Measurements from ENCODE around the gene LMBRD1. TPM values are rescaled to one million over a fixed set of nuclear protein-coding genes. Genes with fewer than 3 reads are reported as not detected.

Gene LMBRD1
- total RNA-seq, 1 experiment from 2014 or later = 27.5 TPM

- no peak for DNase-seq
- Mint-ChIP-seq H3K4me3 (ENCODE audit: unreplicated experiment) (no peak overlapping the region), H3K27ac (ENCODE audit: unreplicated experiment) (no peak overlapping the region), H3K36me3 (ENCODE audit: insufficient read depth, unreplicated experiment) (no peaks in the 10 kb centered on the region), H3K9me3 (ENCODE audit: unreplicated experiment) (no peaks in the 10 kb centered on the region), H3K4me1 (ENCODE audit: low read depth, unreplicated experiment) (peaks cover 7% of the 10 kb centered on the region), H3K27me3 (ENCODE audit: insufficient read depth, unreplicated experiment) (peaks cover 3% of the 10 kb centered on the region)
- Histone ChIP-seq H3K27me3 (replicated peaks; ENCODE audit: control insufficient read depth, insufficient read depth, low read length) (no peaks in the 10 kb centered on the region), H3K36me3 (ENCODE audit: control insufficient read depth, insufficient read depth, low read length) (no peaks in the 10 kb centered on the region), H3K9me3 (no peaks in the 10 kb centered on the region; the same call in 1 of the 2 replicates), H3K4me1 (peaks cover 6% of the 10 kb centered on the region; the same call in 1 of the 2 replicates), H3K4me3 (ENCODE audit: low read depth, low read length) (no peak overlapping the region)
- no TSS peak for BruUV-seq (replicated peaks)
- ChIA-PET POLR2A (no interaction called here), CTCF (no interaction called here)
- intact Hi-C loops (cut with micrococcal nuclease; ENCODE audit: unreplicated experiment) = no loop called here
- no peak for TF ChIP-seq CTCF (IDR thresholded peaks at IDR 0.05; ENCODE audit: insufficient read depth in 1 of 2, low read depth in 1 of 2, low read length in 1 of 2, severe bottlenecking in 1 of 2, unreplicated experiment in 1 of 2)
Observed at GRCh38 chr6:69627625-69628024, 169.2 kb downstream of the LMBRD1 start.

GRCh38 chr6:69624944-69625343 is 171.9 kb downstream of the LMBRD1 start:
- intact Hi-C loops (cut with micrococcal nuclease; ENCODE audit: unreplicated experiment) = loop anchor here (5.0 kb wide), 1 partner anchor 107 kb away; no protein-coding TSS in a partner anchor
- H3K27me3 Mint-ChIP-seq (ENCODE audit: insufficient read depth, unreplicated experiment) = peaks cover 3% of the 10 kb centered on the region
- ChIA-PET CTCF (interaction anchor here (0.6 kb wide), 1 partner anchor 589 kb away, joined by 6 read pairs; no protein-coding TSS in a partner anchor), POLR2A (no interaction called here)
- BruUV-seq (replicated peaks) = no TSS peak
- H3K27ac Mint-ChIP-seq (ENCODE audit: unreplicated experiment) = no peak overlapping the region
- TF ChIP-seq CTCF (IDR thresholded peaks at IDR 0.05; ENCODE audit: insufficient read depth in 1 of 2, low read depth in 1 of 2, low read length in 1 of 2, severe bottlenecking in 1 of 2, unreplicated experiment in 1 of 2) = no peak
- H3K4me1 ChIP-seq = peaks cover 6% of the 10 kb centered on the region; the same call in 1 of the 2 replicates
- H3K27me3 ChIP-seq (replicated peaks; ENCODE audit: control insufficient read depth, insufficient read depth, low read length) = no peaks in the 10 kb centered on the region
- no peaks in the 10 kb centered on the region for H3K9me3 Mint-ChIP-seq (ENCODE audit: unreplicated experiment)
- DNase-seq = no peak
- peaks cover 7% of the 10 kb centered on the region for H3K4me1 Mint-ChIP-seq (ENCODE audit: low read depth, unreplicated experiment)
- H3K9me3 ChIP-seq = no peaks in the 10 kb centered on the region; the same call in 1 of the 2 replicates
- H3K36me3 ChIP-seq (ENCODE audit: control insufficient read depth, insufficient read depth, low read length) = no peaks in the 10 kb centered on the region
- no peak overlapping the region for H3K4me3 Mint-ChIP-seq (ENCODE audit: unreplicated experiment)
- H3K4me3 ChIP-seq (ENCODE audit: low read depth, low read length) = no peak overlapping the region
- no peaks in the 10 kb centered on the region for H3K36me3 Mint-ChIP-seq (ENCODE audit: insufficient read depth, unreplicated experiment)

Other genes with a start within 250 kb of the LMBRD1 start
- gene COL19A1, start 69.5 kb upstream of the LMBRD1 start, total RNA-seq (2022) = not detected in 2 replicates

Data from Caco-2 (cell line).